HG03103 (cell line): ENCODE results near the gene ALAS1.

Source experiments
- ATAC-seq: cut with Tn5 transposase; IDR thresholded peaks from one replicate; pipeline ENCODE4 v1.9.1; 2021; ENCODE audit warnings: low read depth; ENCODE audit not compliant: unreplicated experiment

ALAS1 gene

GRCh38 chr3:52246728-52247408, 48.9 kb downstream of the ALAS1 start:
- no peak for ATAC-seq

- no peak for ATAC-seq
These were observed 49.6 kb downstream of the ALAS1 start for GRCh38 chr3:52247409-52248164.

- no peak for ATAC-seq
These were observed 50.2 kb downstream of the ALAS1 start for GRCh38 chr3:52248165-52248541.

- no peak for ATAC-seq
These were observed 51.0 kb downstream of the ALAS1 start for GRCh38 chr3:52248816-52249547.

GRCh38 chr3:52249683-52250082, 51.7 kb downstream of the ALAS1 start:
- ATAC-seq, result no peak

GRCh38 chr3:52250122-52250521, 52.2 kb downstream of the ALAS1 start:
- no peak for ATAC-seq

- ATAC-seq, result peak; percentile 79
These were observed 55.6 kb downstream of the ALAS1 start for GRCh38 chr3:52253314-52254304.

GRCh38 chr3:52254608-52255007, 56.6 kb downstream of the ALAS1 start:
- no peak for ATAC-seq

- ATAC-seq, result no peak
These were observed 58.2 kb downstream of the ALAS1 start for GRCh38 chr3:52256159-52256558.

GRCh38 chr3:52256622-52257021, 58.7 kb downstream of the ALAS1 start:
- ATAC-seq, result no peak

- ATAC-seq, result no peak
These were observed 60.0 kb downstream of the ALAS1 start for GRCh38 chr3:52257911-52258310.

GRCh38 chr3:52259035-52259434, 61.1 kb downstream of the ALAS1 start:
- ATAC-seq, result no peak

- ATAC-seq, result no peak
These were observed 61.5 kb downstream of the ALAS1 start for GRCh38 chr3:52259448-52259847.

- no peak for ATAC-seq
These were observed 64.5 kb downstream of the ALAS1 start for GRCh38 chr3:52262447-52262846.
